GM18526 (cell line): ENCODE measurements around the gene HOXA13.

Experiments used
- POLR2A ChIP-seq: IDR thresholded peaks from 3 replicates; pipeline ENCODE4 v1.6.1; 2011; ENCODE audit not compliant: insufficient read length; ENCODE audit errors: extremely low read depth

The HOXA13 gene

DNA sequence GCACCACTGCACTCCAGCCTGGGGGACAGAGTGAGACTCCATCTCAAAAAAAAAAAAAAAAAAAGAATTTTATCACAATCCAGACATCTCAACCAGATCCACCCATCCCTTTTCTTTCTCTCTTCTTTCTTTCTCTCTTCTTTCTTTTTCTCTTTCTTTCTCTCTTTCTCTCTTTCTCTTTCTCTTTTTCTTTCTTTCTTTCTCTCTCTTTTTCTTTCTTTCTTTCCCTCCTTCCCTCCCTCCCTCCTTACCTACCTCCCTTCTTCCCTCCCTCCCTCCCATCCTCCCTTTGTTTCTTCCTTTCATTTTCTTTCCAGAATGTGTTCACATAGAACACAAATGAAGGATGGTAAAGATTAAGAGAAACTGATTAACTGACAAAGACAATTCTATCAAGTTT, 18.1 kb upstream of the HOXA13 start:
- TF ChIP-seq POLR2A: no peak

DNA sequence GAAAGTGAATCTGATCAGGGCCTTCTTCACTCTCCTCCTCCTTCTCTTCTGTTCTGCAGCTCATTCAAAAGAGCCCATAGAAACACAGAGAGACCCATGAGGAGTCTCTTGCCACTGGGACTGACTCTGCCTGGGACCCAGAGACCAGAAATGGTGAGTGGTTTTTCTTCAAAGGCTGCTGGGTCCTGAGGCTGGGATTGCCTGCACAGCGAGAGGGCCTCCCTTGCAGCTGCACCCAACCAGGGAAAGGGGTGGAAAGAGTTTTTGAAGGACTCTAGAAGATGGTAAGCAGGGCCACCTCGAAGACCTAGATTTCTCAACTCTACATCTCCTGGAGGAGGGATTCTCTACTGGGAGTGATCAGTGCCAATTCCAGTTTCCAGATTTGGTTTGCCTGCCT, 15.5 kb upstream of the HOXA13 start:
- no peak for TF ChIP-seq POLR2A

GRCh38 chr7:27214239-27214950, 14.5 kb upstream of the HOXA13 start:
- TF ChIP-seq POLR2A: no peak

DNA sequence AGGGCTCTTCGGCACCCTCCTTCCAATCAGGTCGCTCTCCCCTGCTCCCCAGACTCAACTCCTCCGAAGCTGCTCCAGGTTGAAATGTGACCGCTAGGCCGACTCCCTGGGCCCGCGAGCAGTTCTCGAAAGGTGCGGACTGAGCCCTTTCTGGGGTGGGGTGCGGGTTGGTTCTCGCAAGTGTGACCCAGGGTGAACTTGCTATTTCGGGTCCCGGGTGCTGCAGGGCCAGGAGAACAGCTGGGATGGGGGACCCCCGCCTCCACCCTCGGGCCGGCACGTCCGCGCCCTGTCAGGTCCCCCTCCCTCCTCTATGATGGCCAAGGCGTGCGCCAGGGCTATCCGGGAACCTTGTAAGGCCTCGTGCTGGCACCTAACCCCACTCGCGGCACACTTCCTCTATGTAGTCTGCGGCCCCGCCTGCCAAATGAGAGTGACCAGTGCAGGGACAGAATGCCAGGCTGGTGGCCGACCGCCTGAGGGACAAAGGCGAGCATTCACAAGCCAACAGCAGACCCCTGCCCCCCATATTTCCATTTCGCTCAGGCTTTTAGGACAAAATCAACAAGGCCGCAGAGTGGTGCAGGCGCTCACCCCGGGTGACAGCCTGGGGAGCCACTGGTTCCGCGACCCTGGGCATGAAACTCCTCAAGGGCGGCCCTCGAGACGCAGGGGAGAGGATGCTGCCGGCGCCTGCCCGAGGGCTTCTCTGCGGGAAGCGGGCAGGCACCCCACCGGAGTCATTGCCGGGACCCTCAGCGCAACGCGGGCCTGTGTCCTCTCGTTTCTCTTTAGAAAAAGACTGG, 13.7 kb upstream of the HOXA13 start:
- TF ChIP-seq POLR2A: no peak

GRCh38 chr7:27212497-27213432, 12.9 kb upstream of the HOXA13 start:
- TF ChIP-seq POLR2A: no peak

DNA sequence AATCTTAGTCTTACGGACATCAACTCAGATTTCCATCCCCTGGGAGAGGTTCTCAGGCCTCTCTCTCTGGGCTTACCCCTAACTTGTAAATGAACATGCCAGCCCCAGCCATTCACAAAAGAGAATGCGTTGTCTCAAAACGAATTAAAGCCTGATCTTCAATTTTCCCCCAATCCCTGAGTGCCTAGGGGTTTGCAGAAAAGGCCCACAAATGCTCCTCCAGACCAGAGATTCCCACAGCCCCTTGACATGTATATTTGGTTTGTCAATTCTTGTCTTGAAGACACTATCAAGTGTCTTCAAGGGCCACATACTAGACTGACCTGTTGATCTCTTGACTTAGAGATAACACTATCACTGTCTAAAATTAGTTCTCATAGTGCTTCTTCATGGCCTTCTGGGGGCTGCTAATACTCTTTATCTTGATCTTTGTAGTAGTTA, 11.9 kb upstream of the HOXA13 start:
- no peak for TF ChIP-seq POLR2A

GRCh38 chr7:27211084-27211446, 11.2 kb upstream of the HOXA13 start:
- no peak for TF ChIP-seq POLR2A

- no peak for TF ChIP-seq POLR2A
Measured at GRCh38 chr7:27210441-27211083, 10.7 kb upstream of the HOXA13 start.

GRCh38 chr7:27209933-27210440, 10.1 kb upstream of the HOXA13 start:
- TF ChIP-seq POLR2A: no peak

DNA sequence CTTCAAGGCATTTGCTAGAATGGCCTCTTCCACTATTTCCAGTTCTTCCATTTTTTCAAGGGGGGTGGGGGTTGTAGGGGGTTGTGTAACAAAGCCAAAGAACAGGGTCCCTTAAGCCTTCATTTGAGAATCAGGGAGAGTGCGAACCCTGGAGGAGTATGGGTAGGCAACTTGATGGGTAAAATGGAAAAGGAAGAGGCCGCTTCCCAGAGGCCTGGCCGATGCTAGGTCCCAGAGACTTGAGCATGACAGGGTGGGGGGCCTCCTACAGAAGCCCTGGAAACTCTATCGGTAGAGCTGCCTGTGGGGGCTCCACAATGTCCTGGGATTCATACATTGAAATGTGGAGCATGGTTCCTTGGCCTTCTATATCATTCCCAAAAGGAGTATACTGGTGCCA, 9.1 kb upstream of the HOXA13 start:
- no peak for TF ChIP-seq POLR2A

GRCh38 chr7:27207348-27207985, 7.6 kb upstream of the HOXA13 start:
- no peak for TF ChIP-seq POLR2A

DNA sequence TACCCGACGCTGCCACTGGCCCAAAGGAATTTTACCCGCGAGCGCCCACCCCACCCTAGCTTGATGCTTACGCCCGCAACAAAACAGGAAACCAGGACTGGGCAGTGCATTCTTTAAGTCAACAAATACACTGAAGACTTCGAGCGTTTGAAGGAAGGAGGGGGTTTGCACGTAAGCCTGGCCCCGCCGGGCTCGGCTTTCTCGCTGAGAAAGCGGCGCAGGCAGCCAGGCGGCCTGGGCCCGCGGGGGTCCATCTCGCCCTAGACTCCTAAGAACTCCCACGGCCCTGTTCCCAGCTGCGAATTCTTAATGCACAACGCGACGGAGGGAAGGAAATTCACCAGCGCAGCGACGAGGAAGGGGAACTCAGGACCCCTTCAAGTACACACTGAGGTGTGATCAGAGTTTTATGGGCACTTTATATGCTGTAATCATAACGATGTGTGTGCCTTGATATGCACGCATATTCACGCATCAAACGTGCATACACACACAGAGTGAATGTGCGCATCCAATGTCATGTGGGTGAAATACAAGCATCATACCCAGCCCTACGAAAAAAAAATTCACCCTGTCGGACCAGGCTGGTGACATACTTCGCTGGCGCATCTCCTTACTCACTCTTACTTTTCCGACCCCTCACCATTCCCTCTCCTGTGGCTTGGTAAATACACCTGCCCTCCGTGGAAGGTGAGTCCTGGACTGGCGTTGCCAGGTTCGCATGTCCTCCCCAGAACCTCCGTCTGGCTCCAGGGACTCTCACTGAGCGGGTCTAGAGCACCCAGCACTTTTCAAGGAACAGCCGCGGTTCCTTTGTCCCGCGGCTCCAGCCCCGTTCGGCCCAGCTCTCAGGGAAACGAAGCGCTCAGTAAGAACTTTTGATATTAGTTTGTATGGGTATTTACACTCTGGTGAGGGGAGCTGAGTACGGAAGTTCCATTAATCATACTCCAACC, 5.7 kb upstream of the HOXA13 start:
- TF ChIP-seq POLR2A: no peak

GRCh38 chr7:27204851-27205322, 5.0 kb upstream of the HOXA13 start:
- TF ChIP-seq POLR2A: no peak

GRCh38 chr7:27203964-27204594, 4.2 kb upstream of the HOXA13 start:
- TF ChIP-seq POLR2A: no peak
